K562 (cell line): ENCODE data around the gene ANKMY1. TPM values are rescaled to one million over a fixed set of nuclear protein-coding genes. Genes with fewer than 3 reads are reported as not detected.
A peak's percentile ranks its signal among the peaks of the same experiment; 100 is the strongest.

Experiments
- ATAC-seq: fragments of 200-7000 bp; cut with Tn5 transposase; 3 replicates; pipeline ENCODE4 v1.9.1; 2020; ENCODE audit warnings: moderate library complexity
- BruUV-seq: library from RNA; stranded (reverse); fragments of 400-500 nt; replicated peaks from 2 replicates; lab custom pipeline; 2021; lab: Mats Ljungman, UMichigan
- CTCF ChIA-PET: fragments of 300-600 bp; formaldehyde crosslinking; extraction: SDS; loops from one replicate; lab custom pipeline; 2021; ENCODE audit warnings: low intra/inter-chr PET ratio; lab: Yijun Ruan, JAX
- POLR2A ChIA-PET: fragments of 300-600, 350-650 bp; sonication (Branson Sonifier 250); formaldehyde crosslinking; extraction: SDS; loops from one replicate; lab custom pipeline; 2021; ENCODE audit warnings: antibody characterized with exemption, inconsistent platforms; lab: Yijun Ruan, JAX
- DNase-seq, 4 experiments: peaks; one replicate each; pipeline versions ENCODE4 v3.0.0 to v3.0.0-alpha.2; 2011 to 2018; ENCODE audit warnings: low spot score in 3 of 4, mixed read lengths in 3 of 4; ENCODE audit errors: extremely low read depth in 1 of 4
- FAIRE-seq: peaks from 2 replicates; lab custom pipeline; 2011; peaks lifted over from hg19 to GRCh38; lab: Jason Lieb, UNC
- H2AFZ ChIP-seq: 2 replicates; pipeline ENCODE4 v1.6.0; 2011; ENCODE audit warnings: low read depth, low read length, control low read depth, inconsistent platforms
- H3K27ac ChIP-seq: fragments of 200-600 bp; 3 replicates; pipeline ENCODE4 v1.8.0; 2011; ENCODE audit warnings: low read depth, mild to moderate bottlenecking, control low read depth, inconsistent platforms, low read length, moderate library complexity, mixed read lengths; ENCODE audit errors: extremely low read depth
- H3K27me3 ChIP-seq, 2 experiments: fragments of 300-600 bp in 1 of 2; 2 replicates in 1 of 2; 3 replicates in 1 of 2; pipeline versions ENCODE4 v1.6.0 to v1.8.0; 2011; ENCODE audit warnings: inconsistent platforms in 2 of 2, low read length in 2 of 2, mild to moderate bottlenecking in 1 of 2, mixed read lengths in 1 of 2, moderate library complexity in 1 of 2; ENCODE audit not compliant: control insufficient read depth in 2 of 2, insufficient read depth in 2 of 2
- H3K36me3 ChIP-seq: fragments of 300-600 bp; 3 replicates; pipeline ENCODE4 v1.8.0; 2011; ENCODE audit warnings: mild to moderate bottlenecking, low read length, inconsistent platforms; ENCODE audit not compliant: control insufficient read depth, insufficient read depth
- H3K4me1 ChIP-seq, 2 experiments: fragments of 200-600 bp in 1 of 2; replicated peaks in 1 of 2; 2 replicates in 1 of 2; 3 replicates in 1 of 2; pipeline versions ENCODE4 v1.5.1 to v1.8.0; 2011; ENCODE audit warnings: inconsistent platforms in 2 of 2, low read length in 2 of 2, mild to moderate bottlenecking in 1 of 2, mixed read lengths in 1 of 2, moderate library complexity in 1 of 2; ENCODE audit not compliant: control insufficient read depth in 2 of 2, insufficient read depth in 2 of 2
- H3K4me2 ChIP-seq: 2 replicates; pipeline ENCODE4 v1.6.1; 2011; ENCODE audit warnings: low read length, control low read depth, inconsistent platforms, mixed read lengths; ENCODE audit not compliant: insufficient read depth
- H3K4me3 ChIP-seq: fragments of 200-600 bp; sonication (generic), shearing (Covaris generic); 2 replicates; pipeline ENCODE4 v1.5.1; 2016; ENCODE audit warnings: control low read depth, inconsistent platforms
- H3K79me2 ChIP-seq: fragments of 200-600 bp; 3 replicates; pipeline ENCODE4 v1.8.0; 2011; ENCODE audit warnings: low read length, inconsistent platforms; ENCODE audit not compliant: control insufficient read depth, insufficient read depth
- H3K9ac ChIP-seq, 2 experiments: 2 replicates each; pipeline versions ENCODE4 v1.6.0 to v1.6.1; 2011; ENCODE audit warnings: low read depth in 2 of 2, low read length in 2 of 2, control low read depth in 1 of 2, inconsistent platforms in 1 of 2, mild to moderate bottlenecking in 1 of 2, mixed read lengths in 1 of 2; ENCODE audit not compliant: insufficient read depth in 1 of 2
- H3K9me1 ChIP-seq: one replicate; pipeline ENCODE4 v1.6.0; 2011; ENCODE audit warnings: inconsistent platforms, mild to moderate bottlenecking, low read length, moderate library complexity; ENCODE audit not compliant: control insufficient read depth, insufficient read depth
- H3K9me3 ChIP-seq: replicated peaks from 2 replicates; pipeline ENCODE4 v1.5.1; 2011; ENCODE audit warnings: low read depth, low read length, inconsistent platforms; ENCODE audit not compliant: control insufficient read depth, insufficient read depth
- H4K20me1 ChIP-seq: replicated peaks from 2 replicates; pipeline ENCODE4 v1.6.1; 2011; ENCODE audit warnings: low read length, inconsistent platforms, mixed read lengths; ENCODE audit not compliant: control insufficient read depth, insufficient read depth
- ARHGAP35 ChIP-seq: fragments of 450-650 bp; IDR thresholded peaks from 2 replicates; pipeline ENCODE4 v1.6.1; 2018; ENCODE audit not compliant: partially characterized antibody
- BCOR ChIP-seq: fragments of 450-650 bp; IDR thresholded peaks from 2 replicates; pipeline ENCODE4 v1.6.1; 2016
- CBX5 ChIP-seq: IDR thresholded peaks from 2 replicates; pipeline ENCODE4 v1.6.1; 2014; ENCODE audit warnings: low read depth, borderline replicate concordance
- EWSR1 ChIP-seq: fragments of 450-650 bp; IDR thresholded peaks from 2 replicates; pipeline ENCODE4 v1.6.1; 2018; ENCODE audit warnings: borderline replicate concordance, mild to moderate bottlenecking, low read depth, moderate library complexity; ENCODE audit not compliant: partially characterized antibody
- FOS ChIP-seq: IDR thresholded peaks from 3 replicates; pipeline ENCODE4 v1.6.1; 2011; ENCODE audit not compliant: insufficient read length; ENCODE audit errors: extremely low read depth
- FOXJ3 ChIP-seq: sonication (generic); formaldehyde crosslinking; IDR thresholded peaks from 2 replicates; pipeline ENCODE4 v1.4.0; 2020; ENCODE audit warnings: mild to moderate bottlenecking, missing genetic modification reagents
- NCOA2 ChIP-seq, 2 experiments: fragments of 450-650 bp; IDR thresholded peaks; 2 replicates each; pipeline ENCODE4 v1.6.1; 2018; ENCODE audit warnings: mild to moderate bottlenecking in 2 of 2, moderate library complexity in 1 of 2; ENCODE audit not compliant: partially characterized antibody in 2 of 2
- NR4A1 ChIP-seq, 2 experiments: fragments of 250-450 bp in 1 of 2; fragments of 450-650 bp in 1 of 2; sonication (Bioruptor Pico) in 1 of 2; IDR thresholded peaks; 2 replicates each; pipeline versions ENCODE4 v1.4.0 to v1.6.1; 2016 to 2020; ENCODE audit warnings: mild to moderate bottlenecking in 2 of 2, missing compliant biosample characterization in 1 of 2, missing genetic modification characterization in 1 of 2, moderate library complexity in 1 of 2
- TFE3 ChIP-seq: fragments of 450-650 bp; formaldehyde crosslinking; IDR thresholded peaks from 2 replicates; pipeline ENCODE4 v1.4.0; 2020; ENCODE audit warnings: mild to moderate bottlenecking, mixed read lengths
- TRIM24 ChIP-seq, 2 experiments: fragments of 450-650 bp; IDR thresholded peaks; 2 replicates each; pipeline ENCODE4 v1.6.1; 2016
- TRIM28 ChIP-seq: fragments of 450-650 bp; IDR thresholded peaks from 2 replicates; pipeline ENCODE4 v1.6.1; 2017
- ZNF280A ChIP-seq: fragments of 450-650 bp; IDR thresholded peaks from 2 replicates; pipeline ENCODE4 v1.6.1; 2018; ENCODE audit warnings: mild to moderate bottlenecking, low read depth; ENCODE audit not compliant: partially characterized antibody
- ZNF316 ChIP-seq: fragments of 450-650 bp; IDR thresholded peaks from 2 replicates; pipeline ENCODE4 v1.6.1; 2016
- ZNF699 ChIP-seq: fragments of 250-450 bp; sonication (Bioruptor Pico); IDR thresholded peaks from 2 replicates; pipeline ENCODE4 v1.8.0; 2021; ENCODE audit warnings: mild to moderate bottlenecking, moderate library complexity; ENCODE audit not compliant: insufficient replicate concordance
- WGBS: fragments of 100-300 bp; shearing (Covaris generic); methylation state at CpG from one replicate; pipeline ENCODE4 v1.1.6; 2016; ENCODE audit warnings: low coverage, mixed read lengths; ENCODE audit not compliant: insufficient coverage; ENCODE audit errors: missing lambda C conversion rate; 5-methylcytosine and 5-hydroxymethylcytosine counted together
- in situ Hi-C: fragments of 300-500 bp; cut with MboI; formaldehyde crosslinking; loops from 4 replicates; pipeline ENCODE4 v1.15.0; 2018; ENCODE audit warnings: inconsistent platforms, mixed read lengths
- intact Hi-C: fragments of 100-400 bp; cut with micrococcal nuclease; formaldehyde crosslinking; loops from 2 replicates; pipeline ENCODE4 v1.14.2; 2022
- polyA plus RNA-seq, 8 experiments: library from polyadenylated mRNA; depleted of rRNA in 4 of 8; stranded (reverse) in 5 of 8; unstranded in 3 of 8; fragments of >200 nt; fragmentation: Nextera tagmentation in 2 of 8; fragmentation: Illumina TruSeq in 1 of 8; extraction: Ambion mirVana in 2 of 8; extraction: Trizol in 1 of 8; gene quantifications; 2 replicates each; pipeline versions ENCODE4 v1.2.1 to v1.2.3, GENCODE V29; 2011 to 2014; ENCODE audit warnings: inconsistent platforms in 1 of 8, missing spikeins in 1 of 8
- total RNA-seq, 7 experiments: library from RNA; depleted of rRNA in 6 of 7; stranded (reverse); fragments of >200 nt in 6 of 7; fragmentation: Illumina TruSeq in 2 of 7; extraction: Trizol in 2 of 7; gene quantifications; 2 replicates each; pipeline versions ENCODE4 v1.2.1 to v1.2.3, GENCODE V29; 2011 to 2021; ENCODE audit warnings: low replicate concordance in 1 of 7
- TF ChIP-seq, protein P1 (sequence below): fragments of 250-450 bp; sonication (Bioruptor Pico); IDR thresholded peaks from 2 replicates; pipeline ENCODE4 v1.4.0; 2020; ENCODE audit warnings: mild to moderate bottlenecking
- TF ChIP-seq, protein P2 (sequence below): sonication (generic); formaldehyde crosslinking; IDR thresholded peaks from 2 replicates; pipeline ENCODE4 v1.8.1; 2022; ENCODE audit warnings: missing genetic modification reagents

The ANKMY1 gene
- total and polyA plus RNA-seq, 9 of the 15 experiments (the other 6 are each of a cell fraction or from before 2014, with no cell fraction given), result 0.75 to 15.1 (median 11.7) TPM

DNA sequence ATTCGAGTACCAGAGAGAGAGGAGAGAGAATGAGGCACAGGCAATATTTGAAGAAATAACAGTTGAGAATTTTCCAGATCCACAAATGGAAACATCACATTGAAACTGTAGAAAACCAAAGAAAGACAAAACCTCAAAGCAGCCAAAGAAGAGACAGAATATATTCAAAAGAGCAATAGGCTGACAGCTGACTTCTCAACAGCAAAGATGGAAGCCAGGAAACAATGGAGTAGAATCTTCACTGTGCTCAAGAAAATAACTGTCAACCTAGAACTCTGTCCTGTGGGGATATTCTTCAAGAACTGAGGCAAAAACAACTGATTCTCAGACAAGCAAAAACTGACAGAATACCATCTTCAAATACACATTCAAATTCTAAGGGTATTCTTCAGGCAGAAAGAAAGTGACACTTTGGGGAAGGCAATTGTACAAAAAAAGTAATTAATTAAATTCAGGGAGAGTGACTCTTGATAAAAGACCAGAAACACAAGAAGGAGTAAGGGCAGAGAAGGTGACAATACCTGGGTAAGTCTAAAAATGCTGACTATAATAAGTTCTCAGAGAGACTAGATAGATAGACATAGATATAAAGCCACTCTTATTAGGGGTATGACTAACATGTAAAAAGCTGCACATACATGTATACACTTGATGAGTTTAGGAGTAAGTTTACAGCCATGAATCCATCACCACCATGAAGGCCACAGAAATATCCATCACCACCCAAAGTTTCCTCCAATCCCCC lies 25.6 kb downstream of the ANKMY1 start:
- intact Hi-C loops, result no loop called here
- Histone ChIP-seq H2AFZ (no peak overlapping the region), H3K79me2 (no peaks in the 10 kb centered on the region; the same call in 2 of the 3 replicates), H3K9me3 (peaks cover 2% of the 10 kb centered on the region; the same call in 1 of the 2 replicates), H3K27me3 (no peaks in the 10 kb centered on the region), H3K27ac (no peak overlapping the region), H3K4me1 (no peaks in the 10 kb centered on the region; a peak in 1 of 5 replicates), H3K4me2 (no peak overlapping the region), H3K9ac (no peak overlapping the region), H3K36me3 (peaks cover 18% of the 10 kb centered on the region; the same call in 2 of the 3 replicates), H4K20me1 (no peaks in the 10 kb centered on the region), H3K9me1 (no peaks in the 10 kb centered on the region), H3K4me3 (no peak overlapping the region)
- CTCF ChIA-PET, result no interaction called here
- in situ Hi-C loops, result no loop called here
- WGBS, result 100% methylated on average over 1 of the region's 1 CpG
- ATAC-seq (no peak), FAIRE-seq (peak; percentile 15), DNase-seq (no peak)
- POLR2A ChIA-PET, result no interaction called here
- no TSS peak for BruUV-seq
- TF ChIP-seq BCOR, result no peak
- TF ChIP-seq, protein P1, sequence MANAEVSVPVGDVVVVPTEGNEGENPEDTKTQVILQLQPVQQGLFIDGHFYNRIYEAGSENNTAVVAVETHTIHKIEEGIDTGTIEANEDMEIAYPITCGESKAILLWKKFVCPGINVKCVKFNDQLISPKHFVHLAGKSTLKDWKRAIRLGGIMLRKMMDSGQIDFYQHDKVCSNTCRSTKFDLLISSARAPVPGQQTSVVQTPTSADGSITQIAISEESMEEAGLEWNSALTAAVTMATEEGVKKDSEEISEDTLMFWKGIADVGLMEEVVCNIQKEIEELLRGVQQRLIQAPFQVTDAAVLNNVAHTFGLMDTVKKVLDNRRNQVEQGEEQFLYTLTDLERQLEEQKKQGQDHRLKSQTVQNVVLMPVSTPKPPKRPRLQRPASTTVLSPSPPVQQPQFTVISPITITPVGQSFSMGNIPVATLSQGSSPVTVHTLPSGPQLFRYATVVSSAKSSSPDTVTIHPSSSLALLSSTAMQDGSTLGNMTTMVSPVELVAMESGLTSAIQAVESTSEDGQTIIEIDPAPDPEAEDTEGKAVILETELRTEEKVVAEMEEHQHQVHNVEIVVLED (CRISPR knock-in tag), result no peak
- peak; percentile 49 for TF ChIP-seq ZNF316
- peak; percentile 30 for TF ChIP-seq ZNF280A
- no peak for TF ChIP-seq NR4A1 (CRISPR knock-in tag; IDR thresholded peaks at IDR 0.05)
- no peak for TF ChIP-seq NR4A1 (tag; IDR thresholded peaks at IDR 0.05)
- no peak for TF ChIP-seq ZNF699 (CRISPR knock-in tag)
- TF ChIP-seq NCOA2 (IDR thresholded peaks at IDR 0.05; ENCODE audit: partially characterized antibody in 2 of 2), result no peak
- TF ChIP-seq EWSR1, result no peak
- TF ChIP-seq TRIM28, result peak; percentile 96
- no peak for TF ChIP-seq ARHGAP35
- TF ChIP-seq, protein P2, sequence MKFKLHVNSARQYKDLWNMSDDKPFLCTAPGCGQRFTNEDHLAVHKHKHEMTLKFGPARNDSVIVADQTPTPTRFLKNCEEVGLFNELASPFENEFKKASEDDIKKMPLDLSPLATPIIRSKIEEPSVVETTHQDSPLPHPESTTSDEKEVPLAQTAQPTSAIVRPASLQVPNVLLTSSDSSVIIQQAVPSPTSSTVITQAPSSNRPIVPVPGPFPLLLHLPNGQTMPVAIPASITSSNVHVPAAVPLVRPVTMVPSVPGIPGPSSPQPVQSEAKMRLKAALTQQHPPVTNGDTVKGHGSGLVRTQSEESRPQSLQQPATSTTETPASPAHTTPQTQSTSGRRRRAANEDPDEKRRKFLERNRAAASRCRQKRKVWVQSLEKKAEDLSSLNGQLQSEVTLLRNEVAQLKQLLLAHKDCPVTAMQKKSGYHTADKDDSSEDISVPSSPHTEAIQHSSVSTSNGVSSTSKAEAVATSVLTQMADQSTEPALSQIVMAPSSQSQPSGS (CRISPR knock-in tag), result no peak
- TF ChIP-seq TFE3 (CRISPR knock-in tag), result no peak
- TF ChIP-seq TRIM24 (IDR thresholded peaks at IDR 0.05), result 0 out of 4 replicates have a peak, but pooled peaks of 1 of the 2 experiments have one; percentile 25
- no peak for TF ChIP-seq FOXJ3 (CRISPR knock-in tag)
- no peak for TF ChIP-seq FOS
- peak; percentile 84; the same call in 1 of the 2 replicates for TF ChIP-seq CBX5
